A549 (cell line): Measurements from ENCODE around the gene MAML3. TPM values are rescaled to one million over a fixed set of nuclear protein-coding genes. Genes with fewer than 3 reads are reported as not detected.
A peak's percentile ranks its signal among the peaks of the same experiment; 100 is the strongest.

Experiments
- ATAC-seq, 2 experiments: fragments of 200-7000 bp in 1 of 2; fragments of >200 bp in 1 of 2; cut with Nextera tagmentation in 1 of 2; cut with Tn5 transposase in 1 of 2; 3 replicates each; pipeline versions ENCODE4 v1.8.0 to v1.9.1; 2018 to 2020; ENCODE audit warnings: mild to moderate bottlenecking in 1 of 2, moderate library complexity in 1 of 2
- CTCF ChIA-PET: fragments of 300-600 bp; sonication (Branson Sonifier 250); formaldehyde crosslinking; extraction: SDS; loops from one replicate; lab custom pipeline; 2021; ENCODE audit warnings: antibody characterized with exemption, inconsistent platforms; lab: Yijun Ruan, JAX
- POLR2A ChIA-PET: fragments of 350-600 bp; formaldehyde crosslinking; extraction: SDS; loops from one replicate; lab custom pipeline; 2021; ENCODE audit warnings: antibody characterized with exemption, inconsistent platforms; lab: Yijun Ruan, JAX
- DNase-seq, 2 experiments: peaks; one replicate each; pipeline versions ENCODE4 v3.0.0 to v3.0.0-alpha.2; 2011 to 2016; ENCODE audit warnings: low read depth in 1 of 2, low spot score in 1 of 2
- FAIRE-seq: peaks from 2 replicates; lab custom pipeline; 2011; peaks lifted over from hg19 to GRCh38; lab: Jason Lieb, UNC
- H3K27ac ChIP-seq, 2 experiments: fragments of >200 bp; sonication (Bioruptor Twin); formaldehyde crosslinking; 3 replicates each; pipeline ENCODE4 v1.5.1; 2016 to 2017
- H3K4me1 ChIP-seq: fragments of >200 bp; sonication (Bioruptor Twin); formaldehyde crosslinking; 3 replicates; pipeline ENCODE4 v1.6.1; 2016
- H3K4me2 ChIP-seq: fragments of >200 bp; sonication (Bioruptor Twin); formaldehyde crosslinking; 3 replicates; pipeline ENCODE4 v1.6.1; 2016
- H3K4me3 ChIP-seq: fragments of >200 bp; sonication (Bioruptor Twin); formaldehyde crosslinking; 3 replicates; pipeline ENCODE4 v1.5.1; 2016
- H3K9me3 ChIP-seq: fragments of >200 bp; sonication (Bioruptor Twin); formaldehyde crosslinking; 3 replicates; pipeline ENCODE4 v1.6.1; 2016
- ATOH8 ChIP-seq: fragments of 250-450 bp; sonication (Bioruptor Pico); IDR thresholded peaks from 2 replicates; pipeline ENCODE4 v1.5.0; 2020; ENCODE audit warnings: low read depth, mild to moderate bottlenecking, moderate library complexity
- CEBPB ChIP-seq, 2 experiments: fragments of >200 bp in 1 of 2; sonication (Bioruptor Twin) in 1 of 2; formaldehyde crosslinking in 1 of 2; IDR thresholded peaks; 2 replicates each; pipeline ENCODE4 v1.6.1; 2012 to 2016
- CTCF ChIP-seq: fragments of >200 bp; sonication (Bioruptor Twin); formaldehyde crosslinking; IDR thresholded peaks from 3 replicates; pipeline ENCODE4 v1.5.1; 2016
- EHF ChIP-seq: fragments of 250-450 bp; sonication (Bioruptor Pico); IDR thresholded peaks from 2 replicates; pipeline ENCODE4 v1.5.0; 2020; ENCODE audit warnings: mild to moderate bottlenecking
- FOXS1 ChIP-seq: fragments of 250-450 bp; sonication (Bioruptor Pico); IDR thresholded peaks from 2 replicates; pipeline ENCODE4 v1.5.0; 2020; ENCODE audit warnings: mild to moderate bottlenecking, moderate library complexity
- GATA3 ChIP-seq: IDR thresholded peaks from 2 replicates; pipeline ENCODE4 v1.6.1; 2012; ENCODE audit warnings: borderline replicate concordance
- HDAC2 ChIP-seq: fragments of 200-600 bp; sonication (generic); IDR thresholded peaks from 2 replicates; pipeline ENCODE4 v1.6.1; 2016
- HOXB5 ChIP-seq: fragments of 250-450 bp; sonication (Bioruptor Pico); IDR thresholded peaks from 2 replicates; pipeline ENCODE4 v1.5.0; 2020; ENCODE audit warnings: mild to moderate bottlenecking, moderate library complexity
- MYC ChIP-seq: IDR thresholded peaks from 2 replicates; pipeline ENCODE4 v1.6.1; 2012; ENCODE audit warnings: mild to moderate bottlenecking, inconsistent platforms, low read length, improper control_type of control experiment, borderline replicate concordance
- NFE2L2 ChIP-seq: fragments of 150-350 bp; conservative IDR thresholded peaks from 2 replicates; pipeline ENCODE4 v1.6.1; 2014; ENCODE audit warnings: low read length
- NPAS2 ChIP-seq: fragments of 250-450 bp; sonication (Bioruptor Pico); IDR thresholded peaks from 2 replicates; pipeline ENCODE4 v1.8.0; 2022; ENCODE audit warnings: mild to moderate bottlenecking, moderate library complexity, borderline replicate concordance
- PHF8 ChIP-seq: fragments of 200-600 bp; sonication (generic); IDR thresholded peaks from 2 replicates; pipeline ENCODE4 v1.6.1; 2016; ENCODE audit warnings: low read depth, mild to moderate bottlenecking, antibody characterized with exemption, moderate library complexity, borderline replicate concordance
- RARB ChIP-seq: fragments of 250-450 bp; sonication (Bioruptor Pico); IDR thresholded peaks from 2 replicates; pipeline ENCODE4 v1.8.0; 2021; ENCODE audit warnings: mild to moderate bottlenecking, moderate library complexity
- REST ChIP-seq: fragments of 200-600 bp; sonication (generic); IDR thresholded peaks from 2 replicates; pipeline ENCODE4 v1.6.1; 2016; ENCODE audit warnings: antibody characterized with exemption, mild to moderate bottlenecking, moderate library complexity
- SMC3 ChIP-seq: fragments of >200 bp; sonication (Bioruptor Twin); formaldehyde crosslinking; IDR thresholded peaks from 3 replicates; pipeline ENCODE4 v1.6.1; 2018; ENCODE audit warnings: inconsistent platforms
- SREBF2 ChIP-seq: fragments of 450-650 bp; IDR thresholded peaks from 2 replicates; pipeline ENCODE4 v1.6.1; 2014; ENCODE audit warnings: mild to moderate bottlenecking, moderate library complexity
- WGBS: methylation state at CpG from one replicate; pipeline ENCODE4 v1.1.6; 2017; ENCODE audit errors: missing lambda C conversion rate; 5-methylcytosine and 5-hydroxymethylcytosine counted together
- polyA plus RNA-seq, 4 experiments: library from polyadenylated mRNA; depleted of rRNA in 3 of 4; stranded (reverse); fragments of >200 nt; fragmentation: RNase III in 1 of 4; extraction: RNeasy Plus Mini Kit Qiagen cat#74134 plus additional on column Dnase treatment in 1 of 4; gene quantifications; 2 replicates in 3 of 4; 3 replicates in 1 of 4; pipeline ENCODE4 v1.2.3, GENCODE V29; 2011 to 2017
- TF ChIP-seq, protein P1 (sequence below): fragments of 150-350 bp; IDR thresholded peaks from 2 replicates; pipeline ENCODE4 v1.6.1; 2014; ENCODE audit warnings: low read depth, mild to moderate bottlenecking, low read length

The MAML3 gene
- polyA plus RNA-seq, 2 of the 4 experiments (the other 2 are of a cell fraction), result 9.0 to 22.2 TPM

DNA sequence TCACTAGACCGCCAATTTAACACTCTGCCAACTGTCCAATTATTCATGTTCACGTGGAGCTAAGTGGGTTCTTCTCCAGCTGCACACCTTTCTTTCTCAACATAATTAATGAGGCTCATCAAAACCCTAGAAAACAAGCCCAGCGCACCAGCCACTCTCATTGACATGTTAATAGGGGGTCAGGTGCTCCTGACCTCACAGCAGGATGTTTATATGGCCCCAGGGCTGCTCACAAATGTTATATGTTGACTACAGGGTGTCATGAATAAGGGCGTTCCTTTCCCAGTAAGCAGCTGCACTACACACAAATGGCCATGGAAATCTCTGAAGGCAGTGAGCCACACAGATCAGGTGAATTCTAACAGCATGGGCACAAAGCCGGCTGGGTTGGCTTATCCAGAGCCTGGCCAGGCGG, 278.6 kb downstream of the MAML3 start:
- POLR2A ChIA-PET, result no interaction called here
- WGBS, result 99% methylated on average over 6 of the region's 6 CpGs
- no peak for ATAC-seq
- peaks cover 19% of the 10 kb centered on the region for H3K4me1 ChIP-seq
- H3K4me2 ChIP-seq, result no peak overlapping the region
- no peak for FAIRE-seq
- CTCF ChIA-PET, result no interaction called here
- TF ChIP-seq NPAS2 (CRISPR knock-in tag), result no peak
- H3K4me3 ChIP-seq, result no peak overlapping the region
- H3K9me3 ChIP-seq, result no peaks in the 10 kb centered on the region
- no peak for DNase-seq
- no peak overlapping the region for H3K27ac ChIP-seq

GRCh38 chr4:139873111-139873860, 280.7 kb downstream of the MAML3 start:
- no peaks in the 10 kb centered on the region for H3K9me3 ChIP-seq
- peaks cover 19% of the 10 kb centered on the region for H3K4me1 ChIP-seq
- no peak overlapping the region for H3K4me3 ChIP-seq
- 88% methylated on average over 4 of the region's 4 CpGs for WGBS
- H3K4me2 ChIP-seq, result peak overlapping the region; percentile 67; the same call in 1 of the 3 replicates
- no peak for TF ChIP-seq NFE2L2
- no peak for TF ChIP-seq SMC3
- TF ChIP-seq FOXS1 (CRISPR knock-in tag), result no peak
- no peak for TF ChIP-seq PHF8
- TF ChIP-seq HOXB5 (CRISPR knock-in tag), result no peak
- TF ChIP-seq GATA3, result no peak
- TF ChIP-seq MYC, result no peak
- no peak for TF ChIP-seq RARB
- no peak for TF ChIP-seq SREBF2
- no peak for TF ChIP-seq ATOH8 (CRISPR knock-in tag)
- TF ChIP-seq CEBPB (IDR thresholded peaks at IDR 0.05), result no peak
- no peak for TF ChIP-seq HDAC2
- TF ChIP-seq, protein P1, sequence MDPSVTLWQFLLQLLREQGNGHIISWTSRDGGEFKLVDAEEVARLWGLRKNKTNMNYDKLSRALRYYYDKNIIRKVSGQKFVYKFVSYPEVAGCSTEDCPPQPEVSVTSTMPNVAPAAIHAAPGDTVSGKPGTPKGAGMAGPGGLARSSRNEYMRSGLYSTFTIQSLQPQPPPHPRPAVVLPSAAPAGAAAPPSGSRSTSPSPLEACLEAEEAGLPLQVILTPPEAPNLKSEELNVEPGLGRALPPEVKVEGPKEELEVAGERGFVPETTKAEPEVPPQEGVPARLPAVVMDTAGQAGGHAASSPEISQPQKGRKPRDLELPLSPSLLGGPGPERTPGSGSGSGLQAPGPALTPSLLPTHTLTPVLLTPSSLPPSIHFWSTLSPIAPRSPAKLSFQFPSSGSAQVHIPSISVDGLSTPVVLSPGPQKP, result no peak
- no peak for TF ChIP-seq EHF (CRISPR knock-in tag)
- TF ChIP-seq REST, result no peak
- CTCF ChIA-PET, result no interaction called here
- no peak for FAIRE-seq
- ATAC-seq, result no peak
- POLR2A ChIA-PET, result no interaction called here
- no peak for DNase-seq
- peak overlapping the region; percentile 49 to 76; a peak in 4 of 6 replicates for H3K27ac ChIP-seq

- CTCF ChIA-PET, result no interaction called here
- TF ChIP-seq CTCF, result no peak
- peak; percentile 26 to 65; a peak in 3 of 4 replicates for TF ChIP-seq CEBPB (IDR thresholded peaks at IDR 0.05)
- TF ChIP-seq, all 56 proteins: peak for 1
- 23% methylated on average over 2 of the region's 2 CpGs for WGBS
- Histone ChIP-seq H3K4me3 (no peak overlapping the region), H3K4me1 (peaks cover 19% of the 10 kb centered on the region), H3K4me2 (peak overlapping the region; percentile 67), H3K9me3 (no peaks in the 10 kb centered on the region), H3K27ac (peak overlapping the region; percentile 49 to 76)
- POLR2A ChIA-PET, result no interaction called here
- DNase-seq, result peak in 1 of 2 experiments; percentile 62
- ATAC-seq, result peak; percentile 94 to 100
- FAIRE-seq, result no peak
These were observed 281.7 kb downstream of the MAML3 start for GRCh38 chr4:139872274-139872673.
